ENCODE measurements around the gene PDCD1LG2.

Gene PDCD1LG2

DNA sequence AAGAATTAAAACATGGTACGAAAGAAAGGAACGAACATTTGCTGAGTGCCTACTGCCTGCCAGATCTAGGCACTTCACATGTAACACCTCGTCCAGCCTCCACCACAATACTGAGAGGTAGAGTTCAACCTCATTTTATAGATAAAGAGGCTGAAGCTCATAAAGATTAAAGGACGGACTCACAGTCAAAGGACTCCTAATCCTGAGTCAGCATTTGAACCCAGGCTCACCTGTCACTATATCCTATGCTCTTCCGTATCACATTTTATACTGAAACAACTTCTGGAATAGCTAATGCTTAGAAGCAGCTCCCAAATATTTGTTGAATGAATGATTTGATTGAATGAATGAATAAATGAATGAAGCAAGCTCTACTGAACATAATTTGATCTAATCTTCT, 22.5 kb downstream of the PDCD1LG2 start:
- DNase-seq: no peak

DNA sequence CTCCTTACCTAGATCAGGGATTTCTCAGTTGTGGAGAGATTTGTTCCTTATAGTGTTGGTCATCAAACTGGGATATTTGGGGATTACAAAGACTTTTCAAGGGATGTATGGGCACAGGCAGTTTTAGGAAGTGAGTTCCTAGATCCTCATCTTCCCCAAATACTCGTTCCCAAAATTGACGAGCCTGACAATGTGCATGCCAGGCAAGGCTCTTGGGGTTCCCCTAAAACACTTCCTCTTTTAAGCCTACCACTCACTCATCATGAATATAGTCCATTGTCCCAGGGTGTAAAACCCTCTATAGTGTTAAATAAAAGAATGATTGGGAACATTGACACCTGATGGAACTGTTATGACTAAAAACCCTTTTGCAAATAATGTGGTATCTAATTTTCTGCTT, 26.4 kb downstream of the PDCD1LG2 start:
- no peak for DNase-seq

DNA sequence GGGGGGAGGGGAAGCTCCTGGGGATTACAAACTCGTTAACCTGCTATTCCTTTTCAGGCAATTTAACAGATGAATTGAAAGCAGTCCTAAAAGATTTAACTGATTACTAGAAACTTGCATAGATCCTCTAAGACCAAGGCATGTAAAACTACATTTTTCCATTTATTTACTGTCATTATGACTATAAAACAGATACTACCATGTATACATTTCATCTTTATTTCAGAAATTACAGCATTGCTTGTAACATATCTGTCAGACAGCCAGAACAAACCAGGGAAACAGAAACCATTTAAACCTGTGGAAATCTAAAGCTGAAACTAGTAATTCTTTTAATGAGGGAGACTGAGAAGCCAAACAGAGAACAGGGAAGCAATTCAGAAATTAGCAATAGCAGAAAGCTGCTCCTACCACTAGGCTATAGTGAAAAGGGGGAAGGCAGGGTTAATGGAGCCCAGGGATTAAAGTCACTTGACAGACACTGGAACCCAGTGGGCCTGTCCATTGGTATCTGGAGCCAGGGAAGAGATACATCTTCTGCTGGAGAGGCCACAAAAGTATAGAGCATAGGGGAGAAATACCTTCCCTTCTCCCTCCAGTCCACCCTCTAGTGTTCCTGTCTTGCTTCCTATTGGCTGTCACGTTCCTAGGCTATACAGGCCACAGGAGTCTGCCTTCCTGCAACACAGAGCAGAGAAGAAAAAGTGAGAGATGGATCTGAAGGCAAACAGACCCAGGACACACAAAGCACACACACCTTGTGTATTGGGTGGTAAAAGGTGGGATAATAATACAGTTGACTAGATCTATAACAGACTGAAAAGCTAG, 33.8 kb downstream of the PDCD1LG2 start:
- no peak for DNase-seq

DNA sequence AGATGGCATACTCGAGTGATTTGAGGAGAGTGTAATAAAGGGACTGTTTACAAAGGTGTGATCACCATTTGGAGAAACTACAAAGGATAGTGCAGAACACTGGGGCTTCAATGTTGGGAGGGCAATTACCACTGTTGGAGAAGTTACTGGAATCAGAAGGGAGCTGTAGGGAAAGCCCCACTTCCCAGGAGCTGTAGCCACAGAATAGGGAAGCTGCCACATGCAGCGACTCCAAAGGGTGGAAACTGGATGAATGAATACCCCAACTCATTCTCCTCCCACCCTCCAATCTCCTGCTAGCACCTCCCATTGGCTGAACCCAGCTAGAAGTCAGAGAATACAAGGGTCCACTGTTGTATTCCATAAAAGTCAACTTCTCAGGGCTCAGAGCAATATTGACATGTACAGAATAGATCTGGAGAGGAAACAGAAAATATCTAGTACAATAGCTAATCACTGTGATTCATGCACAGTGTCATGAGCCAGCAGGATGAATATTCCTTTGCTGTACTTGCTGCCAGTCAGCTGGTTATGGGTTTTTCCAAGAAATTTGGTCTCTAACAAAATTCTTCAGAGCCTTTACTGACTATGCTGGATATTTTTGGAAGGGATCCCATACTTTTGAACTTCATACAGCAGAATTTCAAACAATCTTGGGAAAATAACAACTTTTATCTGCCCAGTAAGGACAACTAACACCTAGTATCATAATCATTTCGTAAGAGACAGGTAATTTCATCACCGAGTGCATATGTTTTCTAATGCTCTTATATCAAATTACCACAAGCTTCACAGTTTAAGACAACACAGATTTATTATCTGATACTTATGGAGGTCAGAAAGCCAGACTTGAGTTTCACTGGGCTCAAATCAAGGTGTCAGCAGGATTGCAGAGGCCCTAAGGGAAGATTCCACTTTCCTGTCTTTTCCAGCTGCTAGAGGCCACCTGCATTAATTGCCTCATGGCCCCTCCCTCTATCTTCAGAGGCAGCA, 39.6 kb downstream of the PDCD1LG2 start:
- no peak for DNase-seq

DNA sequence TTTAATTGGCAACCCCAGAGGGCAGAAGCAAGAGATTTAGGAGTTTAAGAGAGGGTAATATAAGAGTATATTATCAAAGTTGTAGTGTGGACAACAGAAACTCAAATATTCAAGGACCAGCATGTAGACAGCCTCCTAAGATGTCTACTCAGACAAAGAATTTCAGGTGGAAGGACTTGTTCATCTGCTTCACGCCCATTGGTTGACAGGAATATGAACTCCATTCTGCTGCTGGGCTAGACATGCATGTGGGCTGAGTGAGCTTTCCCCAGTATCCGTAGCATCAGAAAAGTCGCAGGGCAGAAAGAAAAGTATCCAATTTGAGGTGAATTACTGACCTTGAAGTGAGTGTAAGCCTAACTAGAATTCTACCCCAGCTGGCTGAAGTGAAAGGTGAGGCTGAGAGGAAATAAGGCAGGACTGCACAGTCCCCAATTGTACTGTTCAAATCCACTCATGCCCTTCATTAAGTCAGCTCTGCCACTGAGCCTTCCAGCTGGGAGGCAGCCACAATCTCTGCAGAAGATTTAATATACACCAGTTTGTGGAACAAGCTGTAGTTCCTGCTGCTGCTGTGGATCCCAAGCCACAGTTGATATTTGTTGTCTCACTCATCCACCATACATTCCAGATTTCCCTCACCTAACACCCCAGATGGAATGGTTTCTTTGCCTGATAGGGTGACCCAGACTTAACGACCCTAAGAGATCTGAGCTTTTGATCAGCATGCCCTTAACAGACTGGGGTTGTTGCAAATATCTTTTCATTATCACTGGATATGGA, 41.2 kb downstream of the PDCD1LG2 start:
- DNase-seq: no peak

DNA sequence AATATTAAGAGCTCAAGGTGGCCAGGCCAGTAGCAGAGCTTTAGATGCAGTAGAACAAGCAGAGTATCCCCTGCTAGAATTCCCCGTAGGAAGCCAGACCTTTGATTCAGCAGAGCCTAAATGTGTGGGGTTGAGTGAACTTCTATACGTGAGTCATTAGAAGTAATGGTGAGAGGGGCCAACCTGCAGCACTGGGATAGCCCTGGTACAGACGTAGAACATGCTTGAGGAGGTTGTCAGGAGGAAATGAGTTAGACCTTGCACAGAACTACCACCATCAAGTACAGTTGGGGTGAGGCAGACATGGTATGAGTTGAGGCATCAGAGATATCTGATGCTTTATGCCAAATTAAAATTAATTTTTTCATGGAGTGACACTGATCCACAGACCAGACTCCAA, 42.0 kb downstream of the PDCD1LG2 start:
- DNase-seq: no peak

DNA sequence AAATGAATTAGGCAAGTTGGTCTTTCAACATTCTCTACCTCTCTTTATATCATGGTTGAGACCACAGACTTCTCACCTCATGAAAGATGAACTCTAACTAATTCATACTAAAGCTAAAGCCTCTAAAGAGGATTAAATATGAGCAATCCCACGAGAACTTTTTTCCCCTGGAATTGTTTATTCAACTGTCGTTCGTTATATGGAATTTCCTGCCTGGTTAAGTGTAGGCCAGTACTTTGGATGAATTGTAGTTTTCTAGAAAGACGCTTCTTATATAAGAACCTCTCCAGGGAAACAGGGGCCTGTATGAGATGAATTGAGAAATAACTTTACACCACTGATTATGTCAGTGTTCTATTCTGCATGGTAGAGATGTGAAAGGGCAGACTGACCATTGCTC, 42.9 kb downstream of the PDCD1LG2 start:
- DNase-seq: no peak

DNA sequence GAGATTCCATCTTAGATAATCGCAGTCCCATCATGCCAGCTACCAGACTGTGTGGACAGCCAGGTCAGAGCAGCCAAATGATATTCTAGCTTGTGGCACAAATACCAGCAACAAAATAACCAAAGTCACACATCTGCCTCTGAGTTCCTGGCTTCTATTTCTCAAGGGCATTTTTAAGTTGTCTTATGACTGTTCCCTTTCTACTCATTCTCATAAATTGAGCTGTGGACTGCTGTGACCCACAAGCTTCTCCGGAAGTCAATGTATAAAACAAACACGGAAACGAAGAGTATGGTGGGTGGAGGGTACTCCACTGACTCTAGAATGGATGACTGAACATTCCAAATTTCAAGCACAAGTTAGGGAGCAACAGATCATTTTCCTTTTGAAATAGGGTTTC, 43.9 kb downstream of the PDCD1LG2 start:
- no peak for DNase-seq

DNA sequence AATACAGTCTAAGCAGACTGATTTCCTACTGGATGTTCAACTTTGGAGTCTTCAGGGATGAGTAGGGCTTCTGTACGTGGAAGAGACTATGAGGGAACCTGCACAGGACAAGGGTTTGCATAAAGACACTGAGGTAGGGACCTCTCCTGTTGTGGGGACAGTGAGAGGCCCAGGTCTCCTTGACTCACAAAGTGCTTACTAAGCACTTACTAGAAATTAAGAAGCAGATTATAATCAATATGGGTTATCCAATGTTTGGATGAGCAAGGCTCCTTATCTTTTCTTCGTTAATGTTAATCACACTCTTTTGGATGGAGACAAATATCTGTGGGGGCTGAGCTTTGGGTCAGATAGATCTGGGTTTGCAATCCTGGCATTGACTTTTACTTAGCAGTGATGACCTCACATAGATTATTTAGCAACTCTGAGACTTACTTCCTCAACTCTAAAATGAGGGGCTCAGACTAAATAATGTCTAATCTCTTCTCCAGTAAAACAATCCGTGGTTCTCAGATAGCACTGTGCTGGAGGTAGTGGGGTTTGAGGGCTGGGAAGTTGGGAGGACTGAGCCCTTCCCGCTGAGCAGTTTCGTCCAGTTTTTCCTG, 45.9 kb downstream of the PDCD1LG2 start:
- DNase-seq: no peak

DNA sequence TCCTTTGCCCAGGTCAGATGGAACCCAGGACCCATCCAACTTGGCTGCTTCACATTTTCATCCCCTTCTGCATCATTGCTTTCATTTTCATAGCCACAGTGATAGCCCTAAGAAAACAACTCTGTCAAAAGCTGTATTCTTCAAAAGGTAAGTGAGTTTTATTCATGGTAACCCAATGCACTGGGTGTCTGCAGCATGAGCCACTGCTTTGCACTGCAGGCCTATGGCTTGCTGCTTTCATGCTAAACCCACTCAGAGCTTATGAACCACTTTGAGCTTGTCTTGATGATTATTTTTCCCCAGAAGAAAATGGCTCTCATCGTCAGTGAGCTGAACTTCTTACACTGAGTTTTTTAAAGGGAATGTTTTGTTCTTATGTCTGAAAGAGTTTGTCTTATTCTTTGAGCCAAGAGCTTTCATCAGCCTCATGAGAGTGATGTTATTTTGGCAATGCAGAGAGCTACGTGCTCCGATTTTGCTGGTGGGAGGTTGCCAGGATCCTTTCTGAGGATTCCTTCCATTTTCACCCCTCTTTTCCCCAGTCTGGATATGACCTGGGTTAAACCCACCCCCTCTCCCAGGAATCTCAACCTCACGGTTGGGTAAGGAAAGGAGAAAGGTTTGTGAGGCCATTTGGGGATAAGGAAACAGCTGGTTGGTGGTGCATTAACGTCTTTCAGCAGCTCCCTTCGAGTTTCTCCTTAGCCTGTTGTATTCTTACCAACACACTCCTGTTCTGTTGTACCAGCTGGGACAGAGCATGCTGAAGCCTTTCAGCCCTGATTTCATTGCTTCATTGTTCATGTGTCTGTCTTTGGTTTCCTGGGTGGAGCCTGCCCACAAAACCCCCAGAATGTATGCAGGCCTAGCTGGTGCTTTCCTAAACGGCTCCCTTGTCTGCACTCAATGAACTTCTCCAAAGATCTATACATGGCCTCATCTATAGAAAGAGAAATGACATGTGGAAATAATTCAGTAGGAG, 47.6 kb downstream of the PDCD1LG2 start:
- no peak for DNase-seq

DNA sequence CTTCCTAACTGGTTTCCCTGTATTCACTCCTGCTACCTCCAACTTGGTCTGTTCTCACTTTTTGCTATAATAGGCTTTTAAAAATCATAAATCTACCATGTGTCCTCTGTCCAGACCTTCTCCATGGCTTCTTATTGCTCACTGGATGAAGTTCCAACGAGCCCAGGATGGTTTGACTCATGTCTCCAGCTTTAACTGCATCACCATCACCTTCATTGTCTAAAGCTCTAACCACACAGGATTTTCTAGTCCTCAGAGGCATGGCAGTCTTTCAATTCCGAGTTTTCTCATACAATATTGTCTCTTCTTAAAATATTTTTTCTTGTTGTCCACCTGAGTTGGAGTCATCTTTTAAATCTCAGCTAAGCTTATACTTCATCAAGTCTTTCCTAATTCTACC, 49.3 kb downstream of the PDCD1LG2 start:
- no peak for DNase-seq

DNA sequence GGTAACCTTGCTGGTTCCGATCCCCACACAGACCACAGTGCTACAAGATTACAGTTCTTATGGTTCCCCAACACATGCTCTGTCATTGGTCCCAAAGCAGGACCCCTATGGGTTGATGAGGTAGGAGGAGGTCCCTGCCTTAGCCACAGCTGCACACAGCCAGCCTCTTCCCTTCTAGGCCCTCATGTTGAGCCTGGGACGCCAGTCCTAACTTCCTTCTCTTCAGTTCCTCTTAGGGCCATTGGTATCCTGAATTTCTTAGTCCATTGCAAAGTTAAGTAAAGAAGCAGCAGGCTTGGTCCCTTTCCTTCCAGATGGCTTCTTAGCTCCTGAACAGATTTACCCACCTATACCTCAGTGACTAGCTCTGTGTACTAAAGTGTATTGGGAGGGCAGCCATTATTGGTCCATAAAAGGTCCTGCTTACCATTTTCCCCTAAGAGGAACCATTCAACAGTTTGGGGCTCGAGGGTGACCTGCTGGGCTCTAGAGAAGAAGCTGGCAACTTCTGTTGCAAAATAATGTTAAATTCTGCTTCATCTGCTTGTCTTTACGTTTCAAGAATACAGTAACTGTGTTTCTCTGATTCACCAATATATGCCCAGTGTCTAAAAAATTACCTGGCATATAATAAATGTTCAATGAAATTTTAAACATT, 50.2 kb downstream of the PDCD1LG2 start:
- no peak for DNase-seq

DNA sequence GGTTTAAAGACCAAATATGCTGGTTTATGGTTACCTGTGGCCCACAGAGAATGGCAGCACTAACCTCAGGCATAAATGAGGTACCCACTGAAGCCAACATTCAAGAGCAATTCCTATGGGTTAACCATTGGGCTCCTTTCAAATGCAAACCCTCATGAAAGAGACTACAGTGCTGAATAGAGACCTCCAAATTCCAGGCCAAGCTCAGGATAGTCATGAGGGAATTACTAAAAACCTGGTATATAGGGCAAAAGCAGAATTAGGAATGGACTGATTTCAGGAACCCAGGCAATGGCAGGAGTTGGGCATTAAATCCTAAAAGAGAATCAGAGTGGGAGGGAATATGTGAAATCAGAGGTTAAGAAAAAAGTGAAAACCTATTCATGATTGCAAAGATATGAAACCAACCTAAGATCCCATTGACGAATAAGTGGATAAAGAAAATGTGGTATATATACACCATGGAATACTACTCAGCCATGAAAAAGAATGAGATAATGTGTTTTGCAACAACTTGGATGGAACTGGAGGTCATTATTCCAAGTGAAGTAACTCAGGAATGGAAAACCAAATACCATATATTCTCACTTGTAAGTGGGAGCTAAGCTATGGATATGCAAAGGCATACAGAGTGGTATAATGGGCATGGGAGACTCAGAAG, 51.6 kb downstream of the PDCD1LG2 start:
- no peak for DNase-seq

DNA sequence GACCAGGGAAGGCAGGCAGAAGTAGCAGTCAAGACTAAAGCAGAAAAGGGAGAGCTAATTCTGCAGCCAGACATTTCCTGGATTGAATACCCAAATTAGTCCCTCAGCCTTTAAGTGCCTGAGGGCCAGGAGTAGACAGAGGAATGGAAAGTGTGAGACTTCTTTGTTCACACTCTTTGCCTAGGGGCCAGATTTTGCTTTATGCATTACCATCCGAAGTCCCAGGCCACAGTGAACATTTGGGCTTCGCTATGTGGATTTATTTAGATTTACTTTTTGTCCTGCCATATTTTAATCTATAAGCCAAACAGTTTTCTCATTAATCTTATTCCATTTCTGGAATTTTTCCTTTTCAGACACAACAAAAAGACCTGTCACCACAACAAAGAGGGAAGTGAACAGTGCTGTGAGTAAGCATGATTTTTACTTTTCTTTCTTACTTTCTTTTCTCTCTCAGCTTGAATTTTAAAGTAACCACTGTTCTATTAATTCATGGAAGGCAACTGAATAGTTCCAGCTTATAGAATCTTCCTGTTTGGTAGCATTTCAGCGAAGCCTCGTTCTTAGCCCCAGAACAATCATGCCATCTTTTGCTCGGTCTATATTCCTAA, 52.6 kb downstream of the PDCD1LG2 start:
- DNase-seq: no peak

DNA sequence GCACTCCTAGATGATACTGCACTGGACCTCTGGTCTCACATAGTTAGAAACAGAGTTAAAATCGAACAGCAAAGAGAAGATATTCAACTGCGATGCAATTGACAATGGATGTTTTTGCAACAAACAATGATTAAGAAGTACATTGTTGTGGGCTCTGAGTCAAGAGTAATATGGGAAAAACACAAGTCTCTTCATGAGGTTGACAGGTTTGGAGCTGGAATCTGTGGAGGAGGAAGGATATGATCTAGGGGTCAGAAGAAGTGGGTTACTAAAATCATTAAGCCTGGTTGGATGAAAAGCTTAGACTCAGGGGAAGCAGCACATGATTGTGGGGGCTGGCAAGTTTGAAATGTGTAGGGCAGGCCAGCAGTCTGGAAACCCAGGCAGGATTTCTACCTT, 53.1 kb downstream of the PDCD1LG2 start:
- no peak for DNase-seq

DNA sequence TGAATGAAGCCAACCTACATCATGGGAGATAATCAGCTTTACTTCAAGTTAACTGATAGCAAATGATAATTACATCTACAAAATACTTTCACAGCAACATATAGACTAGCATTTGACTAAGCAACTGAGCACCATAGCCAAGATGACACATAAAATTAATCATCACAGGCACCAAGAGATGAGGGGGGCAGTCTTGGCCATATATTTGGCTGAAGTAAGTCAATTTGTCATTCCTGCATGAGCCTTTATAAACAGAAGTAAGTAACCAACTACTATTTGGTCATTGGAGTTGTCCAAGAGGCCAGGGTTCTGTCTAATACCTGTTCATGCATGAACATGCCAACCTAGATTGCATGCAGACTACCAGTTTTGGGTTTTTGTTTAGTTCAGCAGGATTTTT, 53.6 kb downstream of the PDCD1LG2 start:
- DNase-seq: no peak

DNA sequence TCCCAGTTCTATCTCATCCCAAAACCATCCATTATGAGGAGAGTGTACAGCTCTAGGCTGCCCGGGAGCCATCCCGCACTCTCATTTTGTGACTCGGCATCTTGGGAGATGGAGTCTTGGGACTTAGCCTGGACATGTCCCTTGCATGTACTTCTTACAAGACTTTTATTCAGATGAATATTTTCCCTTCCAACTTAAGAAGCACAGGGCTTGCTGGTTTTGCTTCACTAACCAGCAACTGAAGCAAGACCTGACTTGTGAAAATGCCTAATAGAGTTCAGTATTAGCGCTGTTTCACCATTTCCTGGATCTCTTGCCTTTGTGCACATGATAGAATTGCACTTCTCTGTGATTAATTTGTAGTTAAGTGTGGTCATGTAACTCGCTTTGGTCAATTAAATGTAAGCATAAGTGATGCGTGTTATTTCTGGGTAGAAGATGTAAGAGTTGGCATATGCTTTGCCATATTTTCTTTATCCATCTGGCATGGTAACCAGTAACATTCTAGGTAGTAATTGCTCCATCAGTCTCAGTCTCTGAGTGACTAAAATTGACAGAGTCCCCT, 55.8 kb downstream of the PDCD1LG2 start:
- DNase-seq: no peak

DNA sequence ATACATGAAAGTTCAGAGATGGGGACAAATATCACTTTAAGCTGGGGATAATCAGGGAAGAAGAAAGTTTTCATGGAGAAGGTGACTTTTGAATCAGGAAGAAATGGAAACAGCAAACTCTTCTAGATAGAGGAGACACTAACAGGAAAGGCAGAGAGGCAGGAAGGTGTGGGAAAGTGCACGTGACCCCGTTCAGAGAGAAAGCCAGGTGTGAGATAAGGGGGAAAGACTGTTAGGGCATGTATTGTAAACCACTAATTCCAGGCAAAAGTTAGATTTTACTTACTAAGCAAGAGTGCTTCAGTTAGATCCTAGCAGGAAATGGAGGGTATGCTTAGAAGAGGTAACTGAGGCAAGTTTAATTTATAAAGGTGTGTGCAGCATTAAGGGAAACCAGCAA, 58.5 kb downstream of the PDCD1LG2 start:
- DNase-seq: no peak

DNA sequence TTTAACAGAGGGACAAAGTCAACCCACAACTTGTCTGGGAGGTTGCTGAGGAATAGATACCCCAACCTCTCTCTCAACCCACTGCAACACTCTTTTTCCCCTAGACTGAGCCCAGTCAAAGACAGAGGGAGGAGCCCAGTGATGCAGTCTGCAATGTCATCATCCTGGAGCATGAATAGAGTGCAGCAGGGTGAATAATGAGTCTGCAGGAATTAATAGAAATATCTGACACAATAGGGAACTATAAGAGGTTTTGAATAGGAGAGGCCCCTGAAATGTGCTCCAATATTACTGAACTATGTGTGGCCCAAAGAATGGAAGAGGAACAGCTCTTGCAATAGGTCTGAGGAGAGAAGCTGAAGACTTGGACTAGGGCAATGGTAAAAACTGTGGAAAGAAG, 59.1 kb downstream of the PDCD1LG2 start:
- DNase-seq: no peak

DNA sequence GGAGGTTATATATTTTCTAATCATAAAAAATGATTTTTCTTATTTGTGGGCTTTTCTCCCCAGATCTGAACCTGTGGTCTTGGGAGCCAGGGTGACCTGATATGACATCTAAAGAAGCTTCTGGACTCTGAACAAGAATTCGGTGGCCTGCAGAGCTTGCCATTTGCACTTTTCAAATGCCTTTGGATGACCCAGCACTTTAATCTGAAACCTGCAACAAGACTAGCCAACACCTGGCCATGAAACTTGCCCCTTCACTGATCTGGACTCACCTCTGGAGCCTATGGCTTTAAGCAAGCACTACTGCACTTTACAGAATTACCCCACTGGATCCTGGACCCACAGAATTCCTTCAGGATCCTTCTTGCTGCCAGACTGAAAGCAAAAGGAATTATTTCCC, 59.6 kb downstream of the PDCD1LG2 start:
- DNase-seq: no peak
